ENCODE results near the gene AHCYL2. TPM values are rescaled to one million over a fixed set of nuclear protein-coding genes. Genes with fewer than 3 reads are reported as not detected.
A peak's percentile ranks its signal among the peaks of the same experiment; 100 is the strongest.

Gene AHCYL2
- polyA plus RNA-seq, 1 donor from 2014 or later = 39.9 TPM

DNA sequence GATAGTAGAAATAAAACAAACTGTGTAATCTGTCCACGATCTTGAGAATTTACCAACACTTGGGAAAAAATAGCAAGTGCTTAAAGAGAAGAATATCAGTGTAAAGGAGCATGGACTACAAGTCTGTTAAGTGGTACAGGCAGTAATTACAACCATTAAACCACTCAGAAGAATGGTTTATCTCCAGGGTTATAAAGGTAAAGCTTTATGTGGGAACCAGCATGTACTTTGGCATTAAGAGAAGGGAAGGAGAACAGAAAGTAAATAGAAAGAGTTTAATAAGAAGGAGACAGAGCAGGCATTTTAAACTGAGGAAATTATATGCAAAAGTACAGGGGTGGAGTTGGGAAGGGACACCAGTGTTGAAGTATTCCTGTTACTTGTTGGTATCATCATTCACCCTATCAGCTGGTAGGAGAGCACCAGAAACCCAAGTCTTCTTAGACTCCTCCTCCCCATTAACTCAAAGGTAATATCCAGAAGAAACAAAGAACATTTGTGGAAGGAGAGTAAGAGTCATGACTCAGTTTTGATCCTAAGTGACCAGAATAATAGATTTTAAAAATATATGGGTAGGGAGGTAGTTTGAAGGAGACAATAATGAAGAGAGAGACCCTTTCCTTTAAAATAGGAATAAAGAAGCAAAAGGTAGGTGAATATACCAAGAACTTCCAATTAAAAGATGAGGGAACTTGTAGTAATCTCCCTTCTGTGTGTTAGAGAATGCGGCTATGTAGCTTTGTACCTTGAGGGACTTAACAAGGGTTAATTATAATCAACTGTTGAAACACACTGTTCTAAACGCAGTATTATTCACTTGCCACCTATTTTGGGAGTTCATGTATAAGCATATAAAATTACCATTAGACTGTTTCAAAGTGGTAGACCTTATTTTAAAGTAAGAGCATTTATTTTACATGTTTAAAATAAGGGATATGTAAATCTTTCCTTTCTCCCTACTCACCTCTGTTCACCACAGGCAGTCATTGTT, 117.3 kb downstream of the AHCYL2 start:
- Histone ChIP-seq H2AFZ (ENCODE audit: low read depth, low read length) (no peak overlapping the region), H3K79me2 (replicated peaks; ENCODE audit: insufficient read depth, low read length) (no peaks in the 10 kb centered on the region), H3K9me3 (ENCODE audit: low read length) (no peaks in the 10 kb centered on the region), H3K27ac (ENCODE audit: low read length) (no peak overlapping the region), H3K4me3 (ENCODE audit: low read length) (no peak overlapping the region), H3K27me3 (ENCODE audit: insufficient read depth, low read depth, low read length) (no peaks in the 10 kb centered on the region), H4K20me1 (ENCODE audit: insufficient read depth) (no peaks in the 10 kb centered on the region), H3K4me2 (ENCODE audit: low read length) (no peak overlapping the region), H3K9ac (ENCODE audit: low read length) (no peak overlapping the region), H3K36me3 (ENCODE audit: insufficient read depth, low read length) (peaks cover 7% of the 10 kb centered on the region), H3F3A (ENCODE audit: insufficient read depth, low read length, poor library complexity, severe bottlenecking) (no peaks in the 10 kb centered on the region), H3K9me2 (ENCODE audit: insufficient read depth, low read length) (no peaks in the 10 kb centered on the region)
- TF ChIP-seq TAF1 (IDR thresholded peaks at IDR 0.05; ENCODE audit: low read depth) (no peak), SMC3 (conservative IDR thresholded peaks at IDR 0.05; ENCODE audit: poor library complexity) (no peak), POLR2AphosphoS5 (IDR thresholded peaks at IDR 0.05) (no peak), EZH2 (IDR thresholded peaks at IDR 0.05; ENCODE audit: borderline replicate concordance, insufficient read depth, low read length, poor library complexity, severe bottlenecking) (no peak), CTCF (IDR thresholded peaks at IDR 0.05; ENCODE audit: poor library complexity, severe bottlenecking) (no peak), EP300 (conservative IDR thresholded peaks at IDR 0.05; ENCODE audit: poor library complexity, severe bottlenecking) (no peak), MXI1 (conservative IDR thresholded peaks at IDR 0.05; ENCODE audit: poor library complexity, severe bottlenecking) (no peak), RAD21 (conservative IDR thresholded peaks at IDR 0.05) (no peak)
- TF ChIP-seq, protein P1, sequence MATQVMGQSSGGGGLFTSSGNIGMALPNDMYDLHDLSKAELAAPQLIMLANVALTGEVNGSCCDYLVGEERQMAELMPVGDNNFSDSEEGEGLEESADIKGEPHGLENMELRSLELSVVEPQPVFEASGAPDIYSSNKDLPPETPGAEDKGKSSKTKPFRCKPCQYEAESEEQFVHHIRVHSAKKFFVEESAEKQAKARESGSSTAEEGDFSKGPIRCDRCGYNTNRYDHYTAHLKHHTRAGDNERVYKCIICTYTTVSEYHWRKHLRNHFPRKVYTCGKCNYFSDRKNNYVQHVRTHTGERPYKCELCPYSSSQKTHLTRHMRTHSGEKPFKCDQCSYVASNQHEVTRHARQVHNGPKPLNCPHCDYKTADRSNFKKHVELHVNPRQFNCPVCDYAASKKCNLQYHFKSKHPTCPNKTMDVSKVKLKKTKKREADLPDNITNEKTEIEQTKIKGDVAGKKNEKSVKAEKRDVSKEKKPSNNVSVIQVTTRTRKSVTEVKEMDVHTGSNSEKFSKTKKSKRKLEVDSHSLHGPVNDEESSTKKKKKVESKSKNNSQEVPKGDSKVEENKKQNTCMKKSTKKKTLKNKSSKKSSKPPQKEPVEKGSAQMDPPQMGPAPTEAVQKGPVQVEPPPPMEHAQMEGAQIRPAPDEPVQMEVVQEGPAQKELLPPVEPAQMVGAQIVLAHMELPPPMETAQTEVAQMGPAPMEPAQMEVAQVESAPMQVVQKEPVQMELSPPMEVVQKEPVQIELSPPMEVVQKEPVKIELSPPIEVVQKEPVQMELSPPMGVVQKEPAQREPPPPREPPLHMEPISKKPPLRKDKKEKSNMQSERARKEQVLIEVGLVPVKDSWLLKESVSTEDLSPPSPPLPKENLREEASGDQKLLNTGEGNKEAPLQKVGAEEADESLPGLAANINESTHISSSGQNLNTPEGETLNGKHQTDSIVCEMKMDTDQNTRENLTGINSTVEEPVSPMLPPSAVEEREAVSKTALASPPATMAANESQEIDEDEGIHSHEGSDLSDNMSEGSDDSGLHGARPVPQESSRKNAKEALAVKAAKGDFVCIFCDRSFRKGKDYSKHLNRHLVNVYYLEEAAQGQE (IDR thresholded peaks at IDR 0.05; ENCODE audit: borderline replicate concordance) = no peak

DNA sequence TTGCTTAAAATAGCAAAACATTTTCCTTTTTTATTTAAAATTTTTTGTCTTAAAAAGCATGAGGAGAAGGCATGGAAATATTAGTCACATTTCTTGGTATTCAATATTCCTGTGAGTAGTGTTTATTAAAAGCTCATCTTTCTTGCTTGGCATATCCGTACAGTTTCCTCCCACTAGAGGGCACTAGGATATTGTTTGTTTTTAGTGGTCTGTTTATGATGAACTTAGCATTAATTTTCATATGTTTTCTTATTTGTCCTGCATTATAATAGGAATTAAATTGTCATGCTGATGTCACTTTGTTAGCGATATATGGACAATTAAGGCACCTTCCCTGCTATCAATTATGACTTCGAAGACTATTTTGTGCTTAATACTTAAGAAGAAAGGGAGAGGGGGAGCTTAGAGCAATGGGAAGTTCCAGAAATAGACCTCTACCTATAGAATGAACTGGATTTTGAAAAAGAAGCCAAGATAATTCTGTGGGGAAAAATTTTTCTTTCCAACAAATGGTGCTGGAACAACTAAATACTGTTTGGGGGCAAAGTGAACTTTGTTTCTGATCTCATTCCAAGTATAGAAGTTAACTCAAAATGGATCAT, 118.4 kb downstream of the AHCYL2 start:
- Histone ChIP-seq H3F3A (ENCODE audit: insufficient read depth, low read length, poor library complexity, severe bottlenecking) (no peaks in the 10 kb centered on the region), H3K9ac (ENCODE audit: low read length) (no peak overlapping the region), H4K20me1 (ENCODE audit: insufficient read depth) (no peaks in the 10 kb centered on the region), H2AFZ (ENCODE audit: low read depth, low read length) (no peak overlapping the region), H3K79me2 (replicated peaks; ENCODE audit: insufficient read depth, low read length) (no peaks in the 10 kb centered on the region), H3K4me3 (ENCODE audit: low read length) (no peak overlapping the region), H3K36me3 (ENCODE audit: insufficient read depth, low read length) (peaks cover 7% of the 10 kb centered on the region), H3K9me3 (ENCODE audit: low read length) (no peaks in the 10 kb centered on the region), H3K4me2 (ENCODE audit: low read length) (no peak overlapping the region), H3K9me2 (ENCODE audit: insufficient read depth, low read length) (no peaks in the 10 kb centered on the region), H3K27me3 (ENCODE audit: insufficient read depth, low read depth, low read length) (no peaks in the 10 kb centered on the region), H3K27ac (ENCODE audit: low read length) (no peak overlapping the region)
- TF ChIP-seq CTCF (IDR thresholded peaks at IDR 0.05; ENCODE audit: poor library complexity, severe bottlenecking) (peak; percentile 75), RAD21 (conservative IDR thresholded peaks at IDR 0.05) (peak; percentile 64), TAF1 (IDR thresholded peaks at IDR 0.05; ENCODE audit: low read depth) (no peak), SMC3 (conservative IDR thresholded peaks at IDR 0.05; ENCODE audit: poor library complexity) (peak; percentile 69)

Data from neural cell (in vitro differentiated cells).